Keratinocyte (primary cell): ENCODE results near the gene ERO1B. TPM values are rescaled to one million over a fixed set of nuclear protein-coding genes. Genes with fewer than 3 reads are reported as not detected.

ENCODE experiments used
- DNase-seq: peaks from one replicate; pipeline ENCODE4 v3.0.0-alpha.2; 2011; ENCODE audit warnings: low read depth, missing footprints, low spot score
- FAIRE-seq: peaks from 2 replicates; lab custom pipeline; 2011; peaks lifted over from hg19 to GRCh38; lab: Jason Lieb, UNC
- H2AFZ ChIP-seq: 2 replicates; pipeline ENCODE4 v1.6.0; 2012; ENCODE audit warnings: low read length, control low read depth, inconsistent platforms; ENCODE audit not compliant: control insufficient read depth
- H3K27ac ChIP-seq: 2 replicates; pipeline ENCODE4 v1.5.1; 2011; ENCODE audit warnings: low read length; ENCODE audit not compliant: control insufficient read depth, insufficient read depth
- H3K27me3 ChIP-seq: 3 replicates; pipeline ENCODE4 v1.6.0; 2011; ENCODE audit warnings: low read length; ENCODE audit not compliant: control insufficient read depth, insufficient read depth; ENCODE audit errors: extremely low read depth
- H3K36me3 ChIP-seq, 2 experiments: 2 replicates in 1 of 2; 3 replicates in 1 of 2; pipeline ENCODE4 v1.5.1; 2011; ENCODE audit warnings: low read length in 2 of 2, mild to moderate bottlenecking in 1 of 2; ENCODE audit not compliant: control insufficient read depth in 2 of 2, insufficient read depth in 2 of 2; ENCODE audit errors: extremely low read depth in 1 of 2
- H3K4me1 ChIP-seq: 3 replicates; pipeline ENCODE4 v1.5.1; 2011; ENCODE audit warnings: low read length; ENCODE audit not compliant: control insufficient read depth, insufficient read depth; ENCODE audit errors: extremely low read depth
- H3K4me2 ChIP-seq: 3 replicates; pipeline ENCODE4 v1.6.0; 2011; ENCODE audit warnings: low read depth, low read length; ENCODE audit not compliant: control insufficient read depth, insufficient read depth; ENCODE audit errors: extremely low read depth
- H3K4me3 ChIP-seq, 3 experiments: fragments of 200-600 bp in 1 of 3; sonication (generic) in 1 of 3; 2 replicates in 2 of 3; 3 replicates in 1 of 3; pipeline ENCODE4 v1.5.1; 2011 to 2016; ENCODE audit warnings: low read length in 3 of 3, mild to moderate bottlenecking in 3 of 3, control low read depth in 2 of 3, inconsistent platforms in 1 of 3, low read depth in 1 of 3, mixed read lengths in 1 of 3, mixed run types in 1 of 3, moderate library complexity in 1 of 3; ENCODE audit not compliant: control insufficient read depth in 2 of 3, insufficient read depth in 2 of 3; ENCODE audit errors: extremely low read depth in 1 of 3
- H3K79me2 ChIP-seq: 2 replicates; pipeline ENCODE4 v1.6.0; 2012; ENCODE audit warnings: low read length; ENCODE audit not compliant: control insufficient read depth, insufficient read depth
- H3K9ac ChIP-seq: 3 replicates; pipeline ENCODE4 v1.6.0; 2011; ENCODE audit warnings: low read length; ENCODE audit not compliant: control insufficient read depth, insufficient read depth; ENCODE audit errors: extremely low read depth
- H3K9me1 ChIP-seq: 3 replicates; pipeline ENCODE4 v1.6.0; 2011; ENCODE audit warnings: low read length; ENCODE audit not compliant: control insufficient read depth, insufficient read depth; ENCODE audit errors: extremely low read depth
- H3K9me3 ChIP-seq: 2 replicates; pipeline ENCODE4 v1.5.1; 2012; ENCODE audit warnings: low read depth, low read length; ENCODE audit not compliant: control insufficient read depth
- H4K20me1 ChIP-seq: 3 replicates; pipeline ENCODE4 v1.6.0; 2011; ENCODE audit warnings: low read length; ENCODE audit not compliant: control insufficient read depth, insufficient read depth; ENCODE audit errors: extremely low read depth
- EZH2 ChIP-seq: IDR thresholded peaks from one replicate; pipeline ENCODE4 v1.6.1; 2012; ENCODE audit warnings: inconsistent platforms, mild to moderate bottlenecking, low read length, moderate library complexity
- dilution Hi-C: fragments of 300-500 bp; cut with MboI; formaldehyde crosslinking; loops from one replicate; pipeline ENCODE4 v1.7.0; 2020; ENCODE audit warnings: low sequenced_read_pairs; ENCODE audit not compliant: extremely low pct_ligation_motif_present
- polyA plus RNA-seq, 5 experiments: library from polyadenylated mRNA; depleted of rRNA in 3 of 5; stranded (reverse) in 3 of 5; stranded (forward) in 1 of 5; unstranded in 1 of 5; fragments of >200 nt; gene quantifications; 1 replicate in 1 of 5; 2 replicates in 3 of 5; 3 replicates in 1 of 5; pipeline versions ENCODE4 v1.2.1 to v1.2.3, GENCODE V29; 2011 to 2012; ENCODE audit warnings: missing spikeins in 2 of 5, low read depth in 1 of 5, low replicate concordance in 1 of 5
- small RNA-seq, 3 experiments: library from RNA; depleted of rRNA; stranded (forward); fragments of <200 nt; gene quantifications; one replicate each; pipeline ENCODE3, GENCODE V24; 2012; ENCODE audit warnings: low read depth in 3 of 3, low replicate concordance in 1 of 3; ENCODE audit not compliant: insufficient read length in 3 of 3
- TF ChIP-seq, protein P1 (sequence below), 3 experiments: IDR thresholded peaks in 1 of 3; conservative IDR thresholded peaks in 1 of 3; optimal IDR thresholded peaks in 1 of 3; 2 replicates in 2 of 3; 3 replicates in 1 of 3; pipeline versions ENCODE3 to v1.5.1; 2011; ENCODE audit warnings: low read length in 3 of 3, mild to moderate bottlenecking in 3 of 3, moderate library complexity in 2 of 3, control low read depth in 1 of 3, inconsistent platforms in 1 of 3; ENCODE audit not compliant: insufficient read depth in 2 of 3; ENCODE audit errors: extremely low read depth in 1 of 3

The ERO1B gene
- polyA plus RNA-seq, 1 donor (not counting 4 experiments of a cell fraction or from before 2014, with no cell fraction given), result 3.1 TPM

DNA sequence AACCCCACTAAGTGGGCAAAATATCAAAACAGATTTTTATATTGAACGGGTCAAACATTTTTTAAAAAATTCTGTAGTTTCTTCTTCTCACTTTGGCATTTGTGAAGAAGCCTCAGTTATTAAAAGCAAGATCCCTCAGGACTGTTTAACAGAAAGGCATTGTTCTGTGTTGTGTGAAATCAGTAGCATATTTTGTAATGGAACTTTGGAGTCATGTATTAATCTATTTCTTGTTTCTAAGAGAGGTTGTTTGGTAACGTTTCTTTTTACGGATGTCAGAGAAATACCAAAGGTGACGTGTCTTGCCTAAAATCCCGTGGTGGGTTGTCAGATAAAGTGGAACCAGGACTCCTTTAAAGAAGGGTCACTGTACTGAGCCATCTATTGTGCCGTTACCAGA is 115.7 kb downstream of the ERO1B start:
- Histone ChIP-seq H3K36me3 (peaks cover 0 to 3% of the 10 kb centered on the region in 2 experiments), H3K9me1 (no peaks in the 10 kb centered on the region), H4K20me1 (no peaks in the 10 kb centered on the region), H2AFZ (no peak overlapping the region), H3K27ac (no peak overlapping the region), H3K9ac (no peak overlapping the region), H3K9me3 (peaks cover 3% of the 10 kb centered on the region), H3K27me3 (no peaks in the 10 kb centered on the region), H3K4me3 (no peak overlapping the region), H3K4me1 (no peaks in the 10 kb centered on the region), H3K4me2 (no peak overlapping the region), H3K79me2 (no peaks in the 10 kb centered on the region)
- DNase-seq (no peak), FAIRE-seq (no peak)
- dilution Hi-C loops, result no loop called here
- TF ChIP-seq, protein P1, sequence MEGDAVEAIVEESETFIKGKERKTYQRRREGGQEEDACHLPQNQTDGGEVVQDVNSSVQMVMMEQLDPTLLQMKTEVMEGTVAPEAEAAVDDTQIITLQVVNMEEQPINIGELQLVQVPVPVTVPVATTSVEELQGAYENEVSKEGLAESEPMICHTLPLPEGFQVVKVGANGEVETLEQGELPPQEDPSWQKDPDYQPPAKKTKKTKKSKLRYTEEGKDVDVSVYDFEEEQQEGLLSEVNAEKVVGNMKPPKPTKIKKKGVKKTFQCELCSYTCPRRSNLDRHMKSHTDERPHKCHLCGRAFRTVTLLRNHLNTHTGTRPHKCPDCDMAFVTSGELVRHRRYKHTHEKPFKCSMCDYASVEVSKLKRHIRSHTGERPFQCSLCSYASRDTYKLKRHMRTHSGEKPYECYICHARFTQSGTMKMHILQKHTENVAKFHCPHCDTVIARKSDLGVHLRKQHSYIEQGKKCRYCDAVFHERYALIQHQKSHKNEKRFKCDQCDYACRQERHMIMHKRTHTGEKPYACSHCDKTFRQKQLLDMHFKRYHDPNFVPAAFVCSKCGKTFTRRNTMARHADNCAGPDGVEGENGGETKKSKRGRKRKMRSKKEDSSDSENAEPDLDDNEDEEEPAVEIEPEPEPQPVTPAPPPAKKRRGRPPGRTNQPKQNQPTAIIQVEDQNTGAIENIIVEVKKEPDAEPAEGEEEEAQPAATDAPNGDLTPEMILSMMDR (optimal IDR thresholded peaks at IDR 0.05 in 1 of 3, IDR thresholded peaks at IDR 0.05 in 1 of 3, conservative IDR thresholded peaks at IDR 0.05 in 1 of 3; ENCODE audit: extremely low read depth in 1 of 3, insufficient read depth in 2 of 3, low read length in 3 of 3), result no peak
- TF ChIP-seq EZH2, result no peak

Small RNA genes within 50 kb of the gene (small RNA-seq; reads per million reads assigned to genes)
- 10.8 to 13.0 (median 11.0) reads per million in 3 experiments for gene RNU2-70P

Other genes starting within 250 kb of the ERO1B start
- gene NID1, start 216.9 kb downstream of the ERO1B start, polyA plus RNA-seq, result 1.6 to 2.5 TPM (median 1.8 TPM) in 3 replicates
- gene GPR137B, start 139.4 kb downstream of the ERO1B start, polyA plus RNA-seq, result 6.2 to 9.9 TPM (median 7.1 TPM) in 3 replicates
- 10.5 to 12.3 TPM (median 11.4 TPM) in 3 replicates for gene EDARADD, start 112.3 kb upstream of the ERO1B start, polyA plus RNA-seq
- gene LGALS8, start 242.0 kb upstream of the ERO1B start, polyA plus RNA-seq, result 43.2 to 75.2 TPM (median 71.4 TPM) in 3 replicates